HL-60 (cell line): ENCODE results near the gene OSBPL3.

ENCODE experiments used
- DNase-seq, 2 experiments: peaks; one replicate each; pipeline ENCODE4 v3.0.0-alpha.2; 2010 to 2020; ENCODE audit warnings: low read depth in 1 of 2, low spot score in 1 of 2
- H3K27ac ChIP-seq: fragments of 250-450 bp; sonication (Bioruptor Pico); replicated peaks from 2 replicates; pipeline ENCODE4 v1.5.1; 2020; ENCODE audit warnings: mild to moderate bottlenecking, moderate library complexity
- H3K27me3 ChIP-seq: fragments of 250-450 bp; sonication (Bioruptor Pico); 2 replicates; pipeline ENCODE4 v1.5.1; 2021; ENCODE audit warnings: mild to moderate bottlenecking, moderate library complexity; ENCODE audit not compliant: insufficient read depth, poor library complexity, severe bottlenecking
- H3K4me3 ChIP-seq: replicated peaks from 2 replicates; pipeline ENCODE4 v1.5.1; 2011; ENCODE audit warnings: mild to moderate bottlenecking, control low read depth, low read length; ENCODE audit not compliant: insufficient read depth
- CTCF ChIP-seq: IDR thresholded peaks from one replicate; pipeline ENCODE4 v1.5.1; 2011; ENCODE audit warnings: low read length, control low read depth, inconsistent platforms; ENCODE audit not compliant: insufficient read depth
- GABPA ChIP-seq: IDR thresholded peaks from 2 replicates; pipeline ENCODE4 v1.6.1; 2012; ENCODE audit warnings: low read depth
- POLR2AphosphoS5 ChIP-seq: IDR thresholded peaks from 2 replicates; pipeline ENCODE4 v1.6.1; 2012; ENCODE audit warnings: low read depth
- REST ChIP-seq: IDR thresholded peaks from 2 replicates; pipeline ENCODE4 v1.6.1; 2012; ENCODE audit warnings: low read depth; ENCODE audit not compliant: insufficient replicate concordance
- SPI1 ChIP-seq: IDR thresholded peaks from 2 replicates; pipeline ENCODE4 v1.6.1; 2012; ENCODE audit warnings: low read depth, mild to moderate bottlenecking, borderline replicate concordance

OSBPL3 gene

GRCh38 chr7:24922099-24922773 lies 57.7 kb downstream of the OSBPL3 start:
- Histone ChIP-seq H3K4me3 (no peak overlapping the region), H3K27ac (no peak overlapping the region), H3K27me3 (no peaks in the 10 kb centered on the region)
- no peak for TF ChIP-seq GABPA
- TF ChIP-seq POLR2AphosphoS5, result no peak
- TF ChIP-seq REST, result no peak
- no peak for TF ChIP-seq SPI1
- no peak for TF ChIP-seq CTCF
- DNase-seq, result no peak

GRCh38 chr7:24921362-24921679 lies 58.7 kb downstream of the OSBPL3 start:
- Histone ChIP-seq H3K27me3 (no peaks in the 10 kb centered on the region), H3K4me3 (no peak overlapping the region), H3K27ac (no peak overlapping the region)
- no peak for DNase-seq
- no peak for TF ChIP-seq POLR2AphosphoS5
- no peak for TF ChIP-seq SPI1
- no peak for TF ChIP-seq REST
- no peak for TF ChIP-seq GABPA
- no peak for TF ChIP-seq CTCF

- no peak overlapping the region for H3K4me3 ChIP-seq
- TF ChIP-seq REST (no peak), POLR2AphosphoS5 (no peak), SPI1 (no peak)
- no peak for DNase-seq
- no peaks in the 10 kb centered on the region for H3K27me3 ChIP-seq
- no peak overlapping the region for H3K27ac ChIP-seq
These were observed 59.3 kb downstream of the OSBPL3 start for GRCh38 chr7:24920451-24921361.
